LNCAP (cell line): ENCODE data around the gene KMT2D.

Experiments
- TF ChIP-seq, protein P1 (sequence below): fragments of 450-650 bp; IDR thresholded peaks from 2 replicates; pipeline ENCODE4 v1.5.1; 2017; ENCODE audit warnings: mild to moderate bottlenecking

Gene KMT2D

GRCh38 chr12:49084438-49084837, 23.8 kb upstream of the KMT2D start:
- TF ChIP-seq, protein P1, sequence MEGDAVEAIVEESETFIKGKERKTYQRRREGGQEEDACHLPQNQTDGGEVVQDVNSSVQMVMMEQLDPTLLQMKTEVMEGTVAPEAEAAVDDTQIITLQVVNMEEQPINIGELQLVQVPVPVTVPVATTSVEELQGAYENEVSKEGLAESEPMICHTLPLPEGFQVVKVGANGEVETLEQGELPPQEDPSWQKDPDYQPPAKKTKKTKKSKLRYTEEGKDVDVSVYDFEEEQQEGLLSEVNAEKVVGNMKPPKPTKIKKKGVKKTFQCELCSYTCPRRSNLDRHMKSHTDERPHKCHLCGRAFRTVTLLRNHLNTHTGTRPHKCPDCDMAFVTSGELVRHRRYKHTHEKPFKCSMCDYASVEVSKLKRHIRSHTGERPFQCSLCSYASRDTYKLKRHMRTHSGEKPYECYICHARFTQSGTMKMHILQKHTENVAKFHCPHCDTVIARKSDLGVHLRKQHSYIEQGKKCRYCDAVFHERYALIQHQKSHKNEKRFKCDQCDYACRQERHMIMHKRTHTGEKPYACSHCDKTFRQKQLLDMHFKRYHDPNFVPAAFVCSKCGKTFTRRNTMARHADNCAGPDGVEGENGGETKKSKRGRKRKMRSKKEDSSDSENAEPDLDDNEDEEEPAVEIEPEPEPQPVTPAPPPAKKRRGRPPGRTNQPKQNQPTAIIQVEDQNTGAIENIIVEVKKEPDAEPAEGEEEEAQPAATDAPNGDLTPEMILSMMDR, result no peak

DNA sequence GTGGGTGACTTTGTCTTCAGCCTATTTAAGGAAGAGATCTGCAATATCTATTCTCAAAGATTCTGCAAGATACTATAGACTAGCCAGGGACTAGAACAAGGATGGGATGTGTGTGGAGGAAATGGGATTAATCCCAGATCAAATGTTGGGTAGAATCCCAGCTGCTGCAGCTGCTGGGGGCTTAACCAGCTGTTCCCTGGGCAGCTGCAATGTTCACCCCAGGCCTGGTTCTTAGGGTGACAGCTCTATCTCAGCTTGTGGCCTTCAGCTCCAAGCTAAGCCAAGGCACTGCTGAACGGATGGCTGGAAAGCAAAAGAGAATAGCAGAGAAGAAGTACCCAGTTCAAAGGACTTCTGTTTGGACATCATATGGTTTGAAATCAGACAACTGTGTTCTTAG, 19.2 kb upstream of the KMT2D start:
- TF ChIP-seq, protein P1, result no peak

GRCh38 chr12:49070971-49071370, 10.4 kb upstream of the KMT2D start:
- TF ChIP-seq, protein P1, result no peak

GRCh38 chr12:49069507-49070346, 9.1 kb upstream of the KMT2D start, which contains the start of gene RHEBL1:
Gene RHEBL1, minus strand, starts transcription at chr12:49069979. Its CDS starts 194 bp downstream, at chr12:49069785.
- TF ChIP-seq, protein P1, result peak; percentile 36

- TF ChIP-seq, protein P1, result no peak
These were observed 8.4 kb upstream of the KMT2D start for GRCh38 chr12:49068879-49069506.

DNA sequence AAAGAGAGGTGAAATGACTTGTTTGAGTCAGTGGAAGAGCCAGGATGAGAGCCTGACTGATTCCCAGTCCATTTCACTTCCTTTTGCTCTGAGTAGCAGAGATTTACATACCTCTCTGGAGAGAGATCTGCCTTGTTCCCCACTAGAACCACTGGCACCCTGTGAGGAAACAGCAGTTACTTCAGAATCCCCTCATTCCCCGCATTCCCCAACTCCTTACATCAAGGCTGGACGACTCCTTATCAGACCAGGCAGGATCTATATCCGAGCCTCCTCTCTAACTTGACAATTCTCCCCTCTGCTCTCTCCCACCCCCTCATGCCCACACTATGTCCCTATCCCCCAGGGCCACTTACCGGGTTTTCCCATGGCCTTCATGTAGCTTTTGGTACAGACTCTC, 5.5 kb upstream of the KMT2D start:
- TF ChIP-seq, protein P1, result no peak

DNA sequence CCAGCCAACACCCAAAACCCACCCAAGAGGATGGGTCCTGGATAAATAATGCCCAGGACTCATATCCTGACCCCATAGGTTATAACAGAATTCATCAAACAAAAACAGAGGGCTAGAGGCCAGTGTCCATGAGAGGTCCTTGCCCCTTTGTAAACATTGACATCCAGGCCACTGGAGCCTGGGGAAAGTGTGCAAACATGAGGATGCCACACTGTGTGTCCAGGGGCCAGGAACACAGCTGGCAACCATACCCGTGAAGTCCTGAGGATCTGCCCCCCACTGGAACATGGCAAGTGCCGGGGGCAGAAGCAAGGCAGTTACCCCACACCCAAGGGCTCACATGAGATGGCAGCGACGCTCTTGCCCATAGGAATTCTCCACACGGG, 4.2 kb upstream of the KMT2D start:
- TF ChIP-seq, protein P1, result no peak
